ENCODE data around the gene LRCH1.

LRCH1 gene

DNA sequence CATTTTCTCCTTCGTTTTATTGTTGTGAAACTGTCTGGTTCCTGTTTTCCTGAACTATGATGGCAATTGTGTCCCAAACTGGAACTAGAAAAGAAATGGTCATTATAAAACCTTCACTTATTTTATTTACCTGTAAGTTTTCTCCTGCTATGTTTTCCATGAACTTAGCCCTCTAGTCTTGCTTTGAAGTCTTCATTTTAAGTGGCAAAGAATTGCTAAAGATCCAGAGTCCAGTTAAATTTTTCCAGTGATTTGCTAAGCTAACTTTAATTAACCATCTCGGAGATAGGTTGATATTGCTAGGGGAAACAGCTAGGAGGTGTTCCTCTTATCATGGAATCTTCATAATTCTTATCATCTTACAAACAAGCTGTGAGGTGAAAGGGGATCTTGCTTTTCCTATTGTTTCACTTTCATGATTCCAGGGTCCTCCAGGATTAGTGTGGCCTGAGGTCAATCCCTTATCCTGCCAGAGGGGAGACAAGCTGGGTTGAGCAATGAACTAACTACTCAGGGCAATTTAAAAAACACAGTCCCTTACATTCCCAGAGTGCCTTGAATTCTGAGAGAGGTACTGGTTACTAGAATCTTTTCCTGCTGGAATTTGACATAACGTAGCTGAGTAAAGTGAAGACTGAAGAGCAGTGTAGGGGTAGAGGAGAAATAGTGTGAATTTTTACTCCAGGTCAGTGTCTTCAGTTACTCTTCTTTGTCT lies 131.5 kb downstream of the LRCH1 start:
- H3K9me3 ChIP-seq (ENCODE audit: control insufficient read depth, insufficient read depth, low read length), result no peaks in the 10 kb centered on the region
- H3K27me3 ChIP-seq (ENCODE audit: control insufficient read depth, insufficient read depth, low read length), result no peaks in the 10 kb centered on the region
- peak overlapping the region; percentile 63 for H3K27ac ChIP-seq (ENCODE audit: low read depth, low read length)
- H3K36me3 ChIP-seq (ENCODE audit: control insufficient read depth, insufficient read depth, low read length), result no peaks in the 10 kb centered on the region
- H3K9ac ChIP-seq (ENCODE audit: low read depth, low read length), result no peak overlapping the region
- H3K4me3 ChIP-seq (ENCODE audit: low read depth, low read length), result no peak overlapping the region
- H3K4me1 ChIP-seq (ENCODE audit: control insufficient read depth, insufficient read depth, low read length), result peaks cover 54% of the 10 kb centered on the region

DNA sequence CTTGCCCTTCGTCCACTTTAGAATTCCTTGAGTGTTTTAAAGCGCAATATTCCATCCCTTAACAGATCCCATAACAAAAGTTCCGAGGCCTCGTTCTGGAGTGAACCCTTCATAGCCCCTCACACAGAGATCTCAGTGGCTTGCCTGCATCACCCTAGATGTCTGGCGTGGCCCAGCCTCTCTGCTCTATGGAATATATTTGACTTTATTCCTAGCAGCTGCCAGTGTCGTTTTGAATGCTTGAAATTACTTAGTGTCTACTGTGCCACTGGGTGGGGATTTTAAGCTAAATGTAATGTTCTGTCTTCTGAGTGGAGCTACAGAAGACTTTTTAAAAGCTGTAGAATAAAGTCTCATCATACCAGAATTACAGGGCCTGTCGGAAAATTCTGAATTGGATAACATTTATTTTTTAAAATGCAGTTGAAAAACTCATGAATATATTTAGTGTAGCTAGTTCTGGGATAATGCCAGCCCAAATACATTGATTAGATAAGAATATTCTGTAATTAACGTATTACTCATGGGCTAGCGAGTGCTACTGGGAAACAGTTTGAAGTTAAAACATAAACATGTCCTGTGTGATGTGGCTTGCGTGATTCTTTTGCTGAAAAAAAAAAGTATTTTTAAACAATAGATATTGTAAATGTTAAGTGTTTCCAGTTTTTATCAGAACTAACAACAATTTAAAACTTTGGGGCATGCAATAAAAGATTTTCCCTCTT lies 132.2 kb downstream of the LRCH1 start:
- Histone ChIP-seq H3K27me3 (ENCODE audit: control insufficient read depth, insufficient read depth, low read length) (no peaks in the 10 kb centered on the region), H3K9ac (ENCODE audit: low read depth, low read length) (no peak overlapping the region), H3K27ac (ENCODE audit: low read depth, low read length) (peak overlapping the region; percentile 63), H3K4me3 (ENCODE audit: low read depth, low read length) (no peak overlapping the region), H3K36me3 (ENCODE audit: control insufficient read depth, insufficient read depth, low read length) (no peaks in the 10 kb centered on the region), H3K9me3 (ENCODE audit: control insufficient read depth, insufficient read depth, low read length) (no peaks in the 10 kb centered on the region), H3K4me1 (ENCODE audit: control insufficient read depth, insufficient read depth, low read length) (peaks cover 61% of the 10 kb centered on the region)

DNA sequence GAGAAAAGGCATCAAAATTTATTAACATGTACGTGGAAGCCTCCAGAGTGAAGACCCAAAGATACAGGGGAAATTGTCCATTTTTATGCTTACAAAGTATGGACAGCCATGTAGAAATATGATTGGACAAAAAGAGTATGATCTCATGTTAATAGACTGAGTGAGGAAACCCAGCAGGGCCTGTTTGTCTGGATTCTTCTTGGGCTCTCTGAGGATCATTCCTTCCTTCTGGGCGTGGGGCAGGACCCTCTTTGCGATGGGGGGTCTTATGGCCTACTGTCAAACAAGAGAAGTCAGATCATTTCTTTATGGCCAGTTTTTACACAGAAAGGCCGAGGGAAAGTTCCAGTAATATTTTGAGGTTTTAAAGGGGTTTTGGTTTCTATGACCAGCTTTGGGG lies 133.2 kb downstream of the LRCH1 start:
- no peaks in the 10 kb centered on the region for H3K36me3 ChIP-seq (ENCODE audit: control insufficient read depth, insufficient read depth, low read length)
- H3K27me3 ChIP-seq (ENCODE audit: control insufficient read depth, insufficient read depth, low read length), result no peaks in the 10 kb centered on the region
- peaks cover 66% of the 10 kb centered on the region for H3K4me1 ChIP-seq (ENCODE audit: control insufficient read depth, insufficient read depth, low read length)
- H3K27ac ChIP-seq (ENCODE audit: low read depth, low read length), result peak overlapping the region; percentile 40
- no peak overlapping the region for H3K9ac ChIP-seq (ENCODE audit: low read depth, low read length)
- no peak overlapping the region for H3K4me3 ChIP-seq (ENCODE audit: low read depth, low read length)
- no peaks in the 10 kb centered on the region for H3K9me3 ChIP-seq (ENCODE audit: control insufficient read depth, insufficient read depth, low read length)

DNA sequence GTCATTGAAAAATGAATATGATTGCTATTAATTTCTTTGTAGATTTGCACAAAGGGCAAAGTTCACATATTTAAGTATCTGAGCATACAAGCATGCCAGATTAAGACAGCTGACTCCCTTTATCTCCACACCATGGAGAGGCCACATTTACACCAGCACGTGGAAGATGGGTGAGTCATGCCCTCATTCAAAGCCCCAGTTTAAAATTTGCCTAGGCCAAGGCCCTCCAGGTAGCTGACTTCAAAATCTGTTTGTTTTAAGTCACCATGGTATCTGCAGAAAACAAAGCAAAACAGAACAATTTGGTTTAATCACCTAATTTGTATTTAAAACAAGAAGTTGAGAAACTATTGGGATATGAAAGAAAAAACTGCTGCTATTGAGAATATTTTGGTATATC lies 134.8 kb downstream of the LRCH1 start:
- Histone ChIP-seq H3K9ac (ENCODE audit: low read depth, low read length) (no peak overlapping the region; the same call in 1 of the 2 replicates), H3K27me3 (ENCODE audit: control insufficient read depth, insufficient read depth, low read length) (no peaks in the 10 kb centered on the region), H3K9me3 (ENCODE audit: control insufficient read depth, insufficient read depth, low read length) (no peaks in the 10 kb centered on the region), H3K4me1 (ENCODE audit: control insufficient read depth, insufficient read depth, low read length) (peaks cover 66% of the 10 kb centered on the region), H3K4me3 (ENCODE audit: low read depth, low read length) (no peak overlapping the region), H3K36me3 (ENCODE audit: control insufficient read depth, insufficient read depth, low read length) (no peaks in the 10 kb centered on the region), H3K27ac (ENCODE audit: low read depth, low read length) (peak overlapping the region; percentile 64)

DNA sequence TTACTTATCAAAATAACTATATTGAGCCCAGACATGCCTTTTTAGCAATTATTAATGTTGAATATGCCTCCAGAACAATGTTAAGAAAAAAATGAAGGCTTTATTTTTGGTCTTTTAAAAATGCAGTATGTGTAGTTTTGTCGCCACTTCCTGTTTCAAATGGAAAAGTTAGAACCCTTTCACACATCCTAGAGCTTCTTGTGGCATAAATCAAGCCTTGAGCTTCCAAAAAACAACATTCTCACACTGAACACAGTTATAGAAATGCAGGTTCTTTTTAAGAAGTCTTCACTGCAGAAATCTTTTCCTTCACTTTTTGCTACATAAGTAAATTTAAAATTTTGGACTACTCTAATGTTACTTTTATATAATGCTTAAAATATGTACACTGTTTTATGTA lies 135.3 kb downstream of the LRCH1 start:
- H3K27ac ChIP-seq (ENCODE audit: low read depth, low read length), result peak overlapping the region; percentile 64
- H3K9me3 ChIP-seq (ENCODE audit: control insufficient read depth, insufficient read depth, low read length), result no peaks in the 10 kb centered on the region
- no peaks in the 10 kb centered on the region for H3K27me3 ChIP-seq (ENCODE audit: control insufficient read depth, insufficient read depth, low read length)
- H3K36me3 ChIP-seq (ENCODE audit: control insufficient read depth, insufficient read depth, low read length), result no peaks in the 10 kb centered on the region
- H3K4me3 ChIP-seq (ENCODE audit: low read depth, low read length), result no peak overlapping the region
- peak overlapping the region; percentile 8; the same call in 1 of the 2 replicates for H3K9ac ChIP-seq (ENCODE audit: low read depth, low read length)
- H3K4me1 ChIP-seq (ENCODE audit: control insufficient read depth, insufficient read depth, low read length), result peaks cover 66% of the 10 kb centered on the region

DNA sequence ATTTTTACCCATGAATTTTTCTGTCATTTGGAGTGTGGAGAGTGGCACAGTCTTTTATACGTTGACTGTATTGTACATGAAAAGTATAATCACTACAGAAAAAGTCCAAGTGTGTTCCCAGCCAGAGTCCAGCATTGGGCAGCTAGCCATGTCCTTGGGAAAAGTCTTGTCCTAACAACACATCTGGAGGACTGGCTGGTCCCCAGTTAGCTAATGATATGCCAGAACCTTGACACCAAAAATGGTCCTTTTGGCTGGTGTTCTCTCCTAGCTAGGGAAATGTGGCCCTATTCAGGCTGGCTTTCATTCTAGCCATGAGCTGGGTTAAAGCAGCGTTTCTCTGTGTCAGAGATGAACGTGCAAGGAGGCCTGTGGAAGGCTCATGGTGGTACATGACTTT lies 145.0 kb downstream of the LRCH1 start:
- peaks cover 38% of the 10 kb centered on the region for H3K36me3 ChIP-seq (ENCODE audit: control insufficient read depth, insufficient read depth, low read length)
- no peaks in the 10 kb centered on the region for H3K9me3 ChIP-seq (ENCODE audit: control insufficient read depth, insufficient read depth, low read length)
- H3K4me3 ChIP-seq (ENCODE audit: low read depth, low read length), result no peak overlapping the region
- no peak overlapping the region for H3K9ac ChIP-seq (ENCODE audit: low read depth, low read length)
- no peaks in the 10 kb centered on the region for H3K4me1 ChIP-seq (ENCODE audit: control insufficient read depth, insufficient read depth, low read length)
- no peak overlapping the region for H3K27ac ChIP-seq (ENCODE audit: low read depth, low read length)
- H3K27me3 ChIP-seq (ENCODE audit: control insufficient read depth, insufficient read depth, low read length), result no peaks in the 10 kb centered on the region

DNA sequence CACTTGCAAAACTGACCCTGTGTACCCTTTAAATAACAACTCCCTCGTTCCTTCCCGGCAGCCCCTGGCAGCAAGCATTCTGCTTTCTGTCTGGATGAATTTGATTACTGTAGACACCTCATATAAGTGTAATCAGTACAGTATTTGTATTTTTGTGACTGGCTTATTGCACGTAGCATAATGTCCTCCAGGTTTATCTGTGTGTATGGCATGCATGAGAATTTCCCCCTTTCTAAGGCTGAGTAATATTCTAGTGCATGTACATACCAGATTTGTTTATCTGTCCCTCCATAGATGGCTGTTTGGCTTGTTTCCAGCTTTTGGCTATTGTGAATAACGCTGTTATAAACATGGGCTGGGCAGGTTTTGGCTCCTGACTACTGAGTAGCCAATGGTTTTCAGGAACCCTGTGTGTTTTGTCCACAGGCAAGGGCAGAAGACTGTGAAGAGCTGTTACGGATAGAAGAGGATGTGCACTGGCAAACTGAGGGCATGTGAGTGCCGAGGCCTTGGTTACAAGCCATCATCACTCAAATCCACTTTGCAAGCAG lies 146.0 kb downstream of the LRCH1 start:
- Histone ChIP-seq H3K9ac (ENCODE audit: low read depth, low read length) (no peak overlapping the region), H3K4me3 (ENCODE audit: low read depth, low read length) (no peak overlapping the region), H3K27me3 (ENCODE audit: control insufficient read depth, insufficient read depth, low read length) (no peaks in the 10 kb centered on the region), H3K27ac (ENCODE audit: low read depth, low read length) (no peak overlapping the region), H3K9me3 (ENCODE audit: control insufficient read depth, insufficient read depth, low read length) (no peaks in the 10 kb centered on the region), H3K4me1 (ENCODE audit: control insufficient read depth, insufficient read depth, low read length) (no peaks in the 10 kb centered on the region), H3K36me3 (ENCODE audit: control insufficient read depth, insufficient read depth, low read length) (peaks cover 38% of the 10 kb centered on the region)

DNA sequence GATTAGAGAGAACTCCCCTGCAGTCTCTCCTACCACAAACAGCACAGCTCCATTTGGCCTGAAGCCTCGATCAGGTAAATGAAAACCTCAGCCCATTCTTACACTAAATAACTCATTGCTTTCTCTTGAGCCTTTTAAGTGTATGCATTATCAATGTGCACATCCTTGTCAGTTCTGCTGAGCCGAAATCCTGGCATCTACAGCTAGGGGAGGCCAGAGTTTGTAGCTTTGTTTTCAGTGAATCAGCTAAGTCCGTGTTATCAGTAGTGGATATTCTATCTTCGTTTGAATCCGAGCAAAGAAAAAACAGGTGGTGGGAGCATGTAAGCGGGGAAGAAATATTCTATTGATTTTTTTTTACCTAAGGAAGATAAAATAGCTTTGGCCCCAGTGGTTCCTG lies 159.6 kb downstream of the LRCH1 start:
- Histone ChIP-seq H3K36me3 (ENCODE audit: control insufficient read depth, insufficient read depth, low read length) (peaks cover 4% of the 10 kb centered on the region; the same call in 1 of the 2 replicates), H3K4me1 (ENCODE audit: control insufficient read depth, insufficient read depth, low read length) (no peaks in the 10 kb centered on the region), H3K27ac (ENCODE audit: low read depth, low read length) (no peak overlapping the region)

DNA sequence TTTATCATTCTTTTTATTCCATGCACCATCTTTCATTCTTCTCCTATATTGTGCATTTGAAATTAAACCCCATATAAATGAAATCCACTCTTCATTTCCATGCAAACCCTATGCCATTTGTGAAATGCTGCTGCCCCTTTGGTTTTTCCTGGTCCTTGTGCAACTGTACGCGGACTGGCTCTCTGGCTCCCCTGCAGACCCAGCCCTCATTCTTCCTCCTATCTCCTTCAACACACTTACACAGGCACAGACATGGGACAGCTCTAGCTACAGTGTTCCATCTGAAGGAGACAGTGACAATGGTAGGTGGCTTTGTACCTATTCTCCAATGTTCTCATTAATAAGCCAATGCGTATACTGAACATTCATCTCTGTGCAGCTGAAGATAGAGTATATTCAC lies 162.4 kb downstream of the LRCH1 start:
- H3K9me3 ChIP-seq (ENCODE audit: control insufficient read depth, insufficient read depth, low read length), result no peaks in the 10 kb centered on the region
- H3K4me1 ChIP-seq (ENCODE audit: control insufficient read depth, insufficient read depth, low read length), result no peaks in the 10 kb centered on the region
- H3K27me3 ChIP-seq (ENCODE audit: control insufficient read depth, insufficient read depth, low read length), result no peaks in the 10 kb centered on the region
- H3K36me3 ChIP-seq (ENCODE audit: control insufficient read depth, insufficient read depth, low read length), result no peaks in the 10 kb centered on the region; the same call in 1 of the 2 replicates
- no peak overlapping the region for H3K27ac ChIP-seq (ENCODE audit: low read depth, low read length)
- H3K9ac ChIP-seq (ENCODE audit: low read depth, low read length), result no peak overlapping the region
- no peak overlapping the region for H3K4me3 ChIP-seq (ENCODE audit: low read depth, low read length)

More for the DNA sequence above, 159.6 kb downstream of the LRCH1 start:
- no peak overlapping the region for H3K4me3 ChIP-seq (ENCODE audit: low read depth, low read length)
- no peaks in the 10 kb centered on the region for H3K9me3 ChIP-seq (ENCODE audit: control insufficient read depth, insufficient read depth, low read length)
- H3K27me3 ChIP-seq (ENCODE audit: control insufficient read depth, insufficient read depth, low read length), result no peaks in the 10 kb centered on the region
- no peak overlapping the region for H3K9ac ChIP-seq (ENCODE audit: low read depth, low read length)

DNA sequence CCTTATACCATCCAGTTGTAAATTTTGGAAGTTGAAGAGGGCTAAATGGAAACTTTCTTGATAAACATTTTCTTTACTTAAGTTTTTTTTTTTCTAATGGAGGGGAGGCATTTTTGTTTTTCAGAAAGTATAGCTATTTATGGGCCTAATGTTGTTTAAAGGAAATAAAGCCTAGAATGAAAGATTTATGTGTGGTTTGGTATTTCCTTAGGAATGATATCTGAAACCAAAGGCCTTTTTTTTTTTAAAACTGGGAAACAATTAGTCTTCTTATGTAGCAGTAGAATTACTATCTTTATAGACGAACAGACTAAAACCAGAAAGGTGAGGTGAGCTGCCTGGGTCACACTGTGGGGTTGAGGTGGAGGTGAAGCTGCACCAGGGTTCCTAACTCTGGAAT lies 163.9 kb downstream of the LRCH1 start:
- no peak overlapping the region for H3K27ac ChIP-seq (ENCODE audit: low read depth, low read length)
- H3K9ac ChIP-seq (ENCODE audit: low read depth, low read length), result no peak overlapping the region
- no peaks in the 10 kb centered on the region for H3K27me3 ChIP-seq (ENCODE audit: control insufficient read depth, insufficient read depth, low read length)
- no peaks in the 10 kb centered on the region; the same call in 1 of the 2 replicates for H3K36me3 ChIP-seq (ENCODE audit: control insufficient read depth, insufficient read depth, low read length)
- H3K4me3 ChIP-seq (ENCODE audit: low read depth, low read length), result no peak overlapping the region
- no peaks in the 10 kb centered on the region for H3K9me3 ChIP-seq (ENCODE audit: control insufficient read depth, insufficient read depth, low read length)
- no peaks in the 10 kb centered on the region for H3K4me1 ChIP-seq (ENCODE audit: control insufficient read depth, insufficient read depth, low read length)

DNA sequence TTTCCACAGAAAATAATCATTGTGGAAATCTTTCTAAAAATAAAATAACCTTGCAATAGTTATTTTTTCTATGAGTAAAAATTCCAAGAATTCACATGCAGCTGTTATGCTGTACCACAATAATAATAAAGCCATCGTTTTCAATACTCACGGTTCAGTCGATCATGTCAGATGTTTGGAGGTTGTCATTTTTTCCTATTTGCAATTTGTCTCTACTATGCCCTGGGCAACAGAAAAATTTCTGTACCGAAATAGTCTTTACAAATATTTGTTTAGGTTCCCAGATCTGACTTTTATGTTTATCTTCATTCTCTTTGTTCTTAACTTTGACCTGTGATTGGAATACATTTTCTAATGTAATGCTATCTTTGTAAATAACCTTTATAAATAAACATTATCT lies 164.3 kb downstream of the LRCH1 start:
- Histone ChIP-seq H3K4me1 (ENCODE audit: control insufficient read depth, insufficient read depth, low read length) (no peaks in the 10 kb centered on the region), H3K9ac (ENCODE audit: low read depth, low read length) (no peak overlapping the region), H3K27ac (ENCODE audit: low read depth, low read length) (no peak overlapping the region), H3K9me3 (ENCODE audit: control insufficient read depth, insufficient read depth, low read length) (no peaks in the 10 kb centered on the region), H3K4me3 (ENCODE audit: low read depth, low read length) (no peak overlapping the region), H3K36me3 (ENCODE audit: control insufficient read depth, insufficient read depth, low read length) (no peaks in the 10 kb centered on the region), H3K27me3 (ENCODE audit: control insufficient read depth, insufficient read depth, low read length) (no peaks in the 10 kb centered on the region)
